Esophagus squamous epithelium (tissue), 5 donors: ENCODE results near the gene ADAMTS9. TPM values are rescaled to one million over a fixed set of nuclear protein-coding genes. Genes with fewer than 3 reads are reported as not detected.

ENCODE experiments used
- DNase-seq: peaks from one replicate; lab custom pipeline; 2025; lab: John Stamatoyannopoulos, UW
- H3K27ac ChIP-seq, 4 donors: fragments of 200-600 bp; sonication (generic); one replicate each; pipeline ENCODE4 v1.5.1; 2016 to 2019; ENCODE audit warnings: mild to moderate bottlenecking in 1 of 4
- H3K27me3 ChIP-seq, 4 donors: fragments of 200-600 bp; sonication (generic); 1 replicate in 3 of 4; 2 replicates in 1 of 4; pipeline versions ENCODE4 v1.5.1 to v1.6.0; 2017 to 2021; ENCODE audit warnings: antibody characterized with exemption in 1 of 4
- H3K36me3 ChIP-seq, 3 donors: fragments of 200-600 bp; sonication (generic); one replicate each; pipeline ENCODE4 v1.5.1; 2016 to 2019
- H3K4me1 ChIP-seq, 3 donors: fragments of 200-600 bp; sonication (generic); one replicate each; pipeline ENCODE4 v1.5.1; 2017 to 2019
- H3K4me3 ChIP-seq, 4 donors: fragments of 200-600 bp; sonication (generic); 1 replicate in 3 of 4; 2 replicates in 1 of 4; pipeline ENCODE4 v1.5.1; 2016 to 2019; ENCODE audit warnings: mild to moderate bottlenecking in 2 of 4, moderate library complexity in 1 of 4
- H3K9me3 ChIP-seq, 3 donors: fragments of 200-600 bp; sonication (generic); one replicate each; pipeline ENCODE4 v1.5.1; 2016 to 2019
- POLR2A ChIP-seq, 4 donors: fragments of 450-650 bp; IDR thresholded peaks; one replicate each; pipeline ENCODE4 v1.6.1; 2017; ENCODE audit warnings: antibody characterized with exemption in 4 of 4, mild to moderate bottlenecking in 4 of 4, moderate library complexity in 3 of 4
- WGBS, 2 donors: methylation state at CpG; one replicate each; pipeline ENCODE4 v1.1.5; 2018; 5-methylcytosine and 5-hydroxymethylcytosine counted together
- intact Hi-C: fragments of 100-400 bp; cut with DNase I; formaldehyde crosslinking; loops from one replicate; pipeline ENCODE4 v1.15.0; 2022
- total RNA-seq, 4 donors: library from RNA; depleted of rRNA; stranded (reverse); fragments of >200 nt; gene quantifications; one replicate each; pipeline ENCODE4 v1.1.0, GENCODE V29; 2016
- TF ChIP-seq, protein P1 (sequence below), 6 experiments: fragments of 450-650 bp in 4 of 6; fragments of 200-600 bp in 2 of 6; sonication (generic) in 2 of 6; IDR thresholded peaks; one replicate each; pipeline ENCODE4 v1.5.1; 2016 to 2019; ENCODE audit warnings: antibody characterized with exemption in 6 of 6, mild to moderate bottlenecking in 4 of 6, moderate library complexity in 4 of 6
- donor health status: DM: yes; HTN: yes; CAD: no.

Gene ADAMTS9
- total RNA-seq, 4 donors from 2014 or later, result 3.1 to 15.1 (median 5.9) TPM

DNA sequence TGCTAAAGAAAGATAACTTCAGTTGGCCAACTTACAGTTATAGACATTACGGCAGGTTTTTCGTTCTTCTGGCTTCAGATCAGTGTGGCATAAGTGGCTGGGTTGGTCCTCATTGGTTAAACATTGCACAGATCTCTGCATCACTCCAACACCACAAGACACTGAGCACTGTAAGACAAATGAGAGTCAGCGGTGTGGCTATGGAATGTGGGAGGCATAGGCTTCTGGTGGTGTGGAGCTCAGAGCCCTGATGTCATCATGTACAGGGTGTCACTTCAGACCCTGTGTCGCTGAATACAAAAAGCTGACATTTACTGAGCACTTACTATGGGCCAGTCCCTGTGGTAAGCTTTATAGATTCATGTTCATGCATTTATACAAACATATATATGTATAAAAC, 146.0 kb downstream of the ADAMTS9 start:
- TF ChIP-seq, protein P1, sequence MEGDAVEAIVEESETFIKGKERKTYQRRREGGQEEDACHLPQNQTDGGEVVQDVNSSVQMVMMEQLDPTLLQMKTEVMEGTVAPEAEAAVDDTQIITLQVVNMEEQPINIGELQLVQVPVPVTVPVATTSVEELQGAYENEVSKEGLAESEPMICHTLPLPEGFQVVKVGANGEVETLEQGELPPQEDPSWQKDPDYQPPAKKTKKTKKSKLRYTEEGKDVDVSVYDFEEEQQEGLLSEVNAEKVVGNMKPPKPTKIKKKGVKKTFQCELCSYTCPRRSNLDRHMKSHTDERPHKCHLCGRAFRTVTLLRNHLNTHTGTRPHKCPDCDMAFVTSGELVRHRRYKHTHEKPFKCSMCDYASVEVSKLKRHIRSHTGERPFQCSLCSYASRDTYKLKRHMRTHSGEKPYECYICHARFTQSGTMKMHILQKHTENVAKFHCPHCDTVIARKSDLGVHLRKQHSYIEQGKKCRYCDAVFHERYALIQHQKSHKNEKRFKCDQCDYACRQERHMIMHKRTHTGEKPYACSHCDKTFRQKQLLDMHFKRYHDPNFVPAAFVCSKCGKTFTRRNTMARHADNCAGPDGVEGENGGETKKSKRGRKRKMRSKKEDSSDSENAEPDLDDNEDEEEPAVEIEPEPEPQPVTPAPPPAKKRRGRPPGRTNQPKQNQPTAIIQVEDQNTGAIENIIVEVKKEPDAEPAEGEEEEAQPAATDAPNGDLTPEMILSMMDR (IDR thresholded peaks at IDR 0.05), result no peak
- TF ChIP-seq POLR2A (IDR thresholded peaks at IDR 0.05), result no peak
- no peaks in the 10 kb centered on the region for H3K9me3 ChIP-seq
- no peak overlapping the region for H3K4me3 ChIP-seq
- H3K36me3 ChIP-seq, result peaks cover 0 to 7% (median 0%) of the 10 kb centered on the region in 3 donors
- peaks cover 0 to 25% (median 0%) of the 10 kb centered on the region in 3 donors for H3K4me1 ChIP-seq
- H3K27ac ChIP-seq, result no peak overlapping the region
- intact Hi-C loops, result no loop called here
- H3K27me3 ChIP-seq, result peaks cover 0 to 7% (median 0%) of the 10 kb centered on the region in 4 donors
- WGBS, 2 donors, result 70 to 92% methylated on average over 4 of the region's 4 CpGs
- DNase-seq, result no peak

DNA sequence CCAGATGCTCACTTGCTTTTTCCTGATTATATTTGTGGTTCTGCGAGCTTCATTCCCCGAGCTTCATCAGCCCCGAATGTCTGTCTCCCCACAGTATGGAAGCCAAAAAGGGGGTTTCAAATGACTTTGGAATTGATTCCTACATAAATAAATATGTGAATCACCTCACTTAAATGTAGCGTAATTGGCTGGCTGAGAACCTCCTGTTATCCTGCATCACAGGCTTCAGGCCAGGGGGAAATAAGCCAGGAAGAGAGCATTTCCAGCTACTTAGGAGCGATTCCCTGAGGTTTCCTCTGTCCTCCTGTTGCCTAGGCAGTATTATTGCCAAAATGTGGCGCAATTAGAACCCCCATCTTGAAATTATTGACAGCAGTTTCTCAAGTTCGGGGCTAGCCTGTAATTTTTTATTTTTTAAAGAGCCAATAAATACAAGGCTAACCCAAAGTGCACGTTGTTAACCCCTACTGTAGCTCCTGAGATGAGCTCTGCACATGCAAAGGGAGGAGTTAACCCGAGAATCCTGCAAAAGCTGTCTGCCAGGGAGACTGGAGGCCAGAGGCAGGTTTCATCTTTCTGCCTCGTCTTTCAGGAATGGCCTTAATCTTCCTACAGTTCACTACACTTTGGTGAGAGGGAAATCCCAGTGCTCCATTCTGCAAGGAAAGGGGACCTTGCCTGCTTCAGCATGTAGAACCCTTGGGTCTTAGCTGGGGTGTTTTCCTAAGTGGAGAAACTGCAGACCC, 148.2 kb downstream of the ADAMTS9 start:
- intact Hi-C loops, result loop anchor here (10.0 kb wide), 1 partner anchor 145 kb away; the partner anchor contains the start of gene ADAMTS9
- Histone ChIP-seq H3K4me3 (no peak overlapping the region), H3K27ac (peak overlapping the region in 3 of 4 donors; percentile 40 to 68 (median 68)), H3K27me3 (peaks cover 0 to 15% (median 0%) of the 10 kb centered on the region in 4 donors), H3K36me3 (peaks cover 0 to 7% (median 0%) of the 10 kb centered on the region in 3 donors), H3K9me3 (no peaks in the 10 kb centered on the region), H3K4me1 (peaks cover 0 to 25% (median 0%) of the 10 kb centered on the region in 3 donors)
- WGBS, 2 donors, result 24 to 34% methylated on average over 10 of the region's 10 CpGs
- DNase-seq, result no peak
- TF ChIP-seq POLR2A (IDR thresholded peaks at IDR 0.05), result no peak
- TF ChIP-seq, protein P1 (IDR thresholded peaks at IDR 0.05), result no peak

- no peak for TF ChIP-seq POLR2A (IDR thresholded peaks at IDR 0.05)
- TF ChIP-seq, protein P1 (IDR thresholded peaks at IDR 0.05), result no peak
- Histone ChIP-seq H3K9me3 (no peaks in the 10 kb centered on the region), H3K27ac (no peak overlapping the region), H3K4me3 (no peak overlapping the region), H3K36me3 (peaks cover 0 to 6% (median 0%) of the 10 kb centered on the region in 3 donors), H3K4me1 (peaks cover 0 to 38% (median 0%) of the 10 kb centered on the region in 3 donors), H3K27me3 (peaks cover 0 to 22% (median 0%) of the 10 kb centered on the region in 4 donors)
- WGBS, 2 donors, result 89 to 92% methylated on average over 2 of the region's 2 CpGs
- DNase-seq, result no peak
- intact Hi-C loops, result loop anchor here (10.0 kb wide), 1 partner anchor 149 kb away; the partner anchor contains the start of gene ADAMTS9
These were observed 151.6 kb downstream of the ADAMTS9 start for GRCh38 chr3:64536166-64536565.

GRCh38 chr3:64533617-64534317, 154.0 kb downstream of the ADAMTS9 start:
- H3K27ac ChIP-seq, result peak overlapping the region in 2 of 4 donors; percentile 26 to 42
- WGBS, 2 donors, result 17 to 34% methylated on average over 6 to 10 of the region's 14 CpGs
- H3K4me3 ChIP-seq, result peak overlapping the region in 1 of 4 donors; percentile 37
- intact Hi-C loops, result loop anchor here (10.0 kb wide), 1 partner anchor 151 kb away; the partner anchor contains the start of gene ADAMTS9
- no peaks in the 10 kb centered on the region for H3K9me3 ChIP-seq
- H3K36me3 ChIP-seq, result no peaks in the 10 kb centered on the region
- H3K27me3 ChIP-seq, result peaks cover 0 to 19% (median 0%) of the 10 kb centered on the region in 4 donors
- H3K4me1 ChIP-seq, result peaks cover 0 to 29% (median 0%) of the 10 kb centered on the region in 3 donors
- no peak for DNase-seq
- TF ChIP-seq POLR2A (IDR thresholded peaks at IDR 0.05), result no peak
- TF ChIP-seq, protein P1 (IDR thresholded peaks at IDR 0.05), result peak; percentile 53 to 83 (median 76)
